Measurements from ENCODE around the gene GLRA1.

The GLRA1 gene

DNA sequence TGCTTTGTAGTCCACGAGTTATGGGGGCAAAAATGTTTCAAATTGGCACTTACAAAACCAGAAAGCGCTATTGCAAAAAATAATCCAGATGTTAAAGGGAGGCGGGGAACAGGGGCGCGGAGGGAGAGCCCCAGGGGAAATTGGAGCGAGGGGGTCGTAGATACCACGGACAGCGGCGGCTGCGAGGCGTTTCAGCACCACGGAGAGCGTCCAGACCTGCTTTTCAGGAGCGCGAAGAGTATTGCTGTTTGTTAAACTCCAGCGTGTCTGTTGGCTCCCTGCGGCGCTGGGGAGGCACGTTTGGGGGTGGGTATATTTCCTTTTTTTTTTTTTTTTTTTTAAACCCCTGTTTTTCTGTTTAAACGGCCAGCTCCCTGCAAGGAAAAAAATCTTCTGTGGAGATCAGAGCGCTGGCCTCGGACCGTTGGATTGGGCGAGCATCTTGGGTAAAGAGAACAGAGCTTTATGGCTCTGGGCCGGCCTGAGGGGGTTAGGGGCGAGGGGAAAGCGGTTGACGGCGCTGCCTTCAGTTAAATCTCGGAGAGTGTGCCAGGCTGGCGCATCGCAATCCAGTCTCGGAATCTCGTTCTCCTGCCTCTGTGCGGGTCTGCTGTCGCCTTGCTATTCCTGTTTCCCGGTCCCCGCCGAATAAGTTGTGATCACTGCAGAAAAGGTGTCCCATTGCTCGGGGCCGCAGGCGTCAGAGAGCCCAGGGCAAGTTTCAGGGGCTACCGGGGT, at the start of gene GLRA1:
GLRA1 (minus strand) TSS at position 288 of the 738 bp plus-strand sequence. CDS start 302 bp downstream, outside the sequence.
- no peak for DNase-seq (ENCODE audit: low read depth)

DNA sequence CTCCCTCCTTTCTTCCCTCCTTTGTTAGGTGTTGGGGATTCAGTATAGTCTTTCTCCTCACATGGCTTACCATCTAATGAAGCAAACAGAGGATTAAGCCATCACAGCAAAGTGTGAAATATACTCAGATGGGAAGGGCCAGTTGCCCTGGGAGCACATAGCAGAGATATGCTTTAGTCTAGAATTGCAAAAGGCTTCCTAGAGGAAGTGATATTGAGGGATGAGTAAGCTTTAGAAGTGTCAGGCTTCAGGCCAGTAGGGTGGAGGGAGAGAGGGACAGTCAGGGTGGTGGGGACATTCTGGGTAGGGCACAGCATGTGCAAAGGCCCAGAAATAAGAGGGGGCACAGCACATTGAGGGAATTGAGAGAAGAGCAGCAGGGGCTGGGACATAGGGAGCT, 46.2 kb upstream of the GLRA1 start:
- no peak for DNase-seq (ENCODE audit: low read depth)

DNA sequence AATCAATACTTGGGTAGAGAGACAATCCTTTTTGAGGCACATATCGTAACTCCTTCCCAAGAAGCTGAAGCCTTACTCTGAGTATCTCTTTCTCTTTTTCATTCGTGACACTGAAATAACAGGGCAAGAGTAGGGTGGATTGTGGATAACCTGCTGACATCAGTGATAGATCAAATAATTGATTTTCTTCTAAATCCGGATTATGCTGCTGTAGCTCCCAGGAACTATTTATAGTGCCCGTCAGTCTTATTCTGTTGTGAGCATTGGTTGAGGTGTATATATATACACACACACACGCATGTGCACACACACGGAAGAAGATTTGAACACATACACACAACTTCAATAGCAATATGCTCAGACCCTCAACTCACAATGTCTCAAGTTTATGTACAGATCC, 43.2 kb upstream of the GLRA1 start:
- DNase-seq (ENCODE audit: low read depth): no peak

DNA sequence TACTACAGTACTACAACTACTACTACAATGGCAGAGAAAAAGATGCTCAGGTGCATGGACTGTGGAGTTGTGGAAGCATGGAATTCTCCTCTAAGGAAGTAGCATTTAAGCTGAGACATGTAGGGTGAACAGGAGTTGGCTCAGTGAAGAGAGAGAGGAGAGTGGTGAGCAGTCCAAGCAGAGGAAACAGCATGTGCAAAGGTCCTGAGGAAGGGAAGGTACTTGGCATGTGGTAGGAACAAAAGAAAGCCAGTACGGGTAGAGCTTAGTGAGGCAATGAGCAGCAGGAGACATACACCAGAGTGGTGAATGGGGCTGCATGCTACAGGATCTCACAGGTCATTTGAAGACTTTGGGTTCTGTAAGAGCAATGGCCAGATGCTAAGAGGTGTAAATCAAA, 41.4 kb upstream of the GLRA1 start:
- no peak for DNase-seq (ENCODE audit: low read depth)

DNA sequence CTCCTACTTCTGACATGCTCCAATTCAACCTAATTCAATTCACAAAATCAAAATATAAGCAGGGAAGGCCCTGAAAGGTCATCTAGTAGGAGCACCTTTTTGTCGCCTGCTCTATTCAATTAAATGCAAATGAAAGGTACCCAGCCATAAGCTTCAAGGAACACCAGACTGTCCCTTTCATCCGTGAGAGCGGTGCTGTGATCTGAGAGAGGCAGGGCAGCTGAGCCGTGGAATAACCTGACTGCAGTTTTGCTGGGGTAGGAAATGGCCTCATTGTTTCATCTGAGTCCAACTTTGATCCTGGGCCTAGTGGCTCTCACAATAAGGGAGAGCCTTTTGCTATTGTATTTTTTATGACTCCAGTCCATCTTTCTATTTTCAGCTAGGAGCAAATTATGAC, 39.8 kb upstream of the GLRA1 start:
- no peak for DNase-seq (ENCODE audit: low read depth)

DNA sequence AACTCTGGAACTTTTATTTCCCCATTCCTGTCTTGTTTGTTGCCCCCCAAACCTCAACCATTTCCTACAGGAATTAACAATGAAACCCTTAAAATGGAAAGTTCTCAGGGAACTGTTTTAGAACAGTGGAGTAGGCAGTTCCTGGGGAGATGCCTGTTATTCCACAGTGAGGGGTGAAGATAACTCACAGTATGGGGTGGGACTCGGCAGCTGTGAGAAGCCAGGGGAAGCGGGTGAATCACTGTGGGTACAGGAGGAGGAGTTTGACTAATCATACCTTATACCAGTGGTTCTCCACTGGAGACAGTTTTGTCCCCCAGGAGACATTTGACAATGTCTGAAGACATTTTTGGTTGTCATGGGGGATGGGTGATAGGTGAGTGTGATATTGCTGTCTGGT, 36.9 kb upstream of the GLRA1 start:
- no peak for DNase-seq (ENCODE audit: low read depth)

DNA sequence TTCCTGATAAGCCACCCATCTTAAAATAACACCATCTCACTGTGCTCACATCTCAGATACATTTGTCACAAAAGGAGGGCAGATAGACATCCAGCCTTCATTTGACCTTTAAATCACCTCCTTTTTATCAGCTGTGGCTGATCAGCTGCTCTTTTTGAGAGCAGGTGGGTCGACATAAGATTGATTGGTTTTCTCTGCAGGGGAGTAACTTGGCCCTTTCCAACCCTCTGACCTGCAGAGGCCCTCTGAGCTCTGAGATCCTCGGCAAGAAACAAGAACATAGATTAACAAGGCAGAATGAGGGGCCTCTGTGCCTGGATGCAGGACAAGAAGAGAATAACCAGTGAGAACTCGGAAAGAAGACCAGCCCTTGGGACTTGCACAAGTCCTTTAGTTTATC, 33.5 kb upstream of the GLRA1 start:
- no peak for DNase-seq (ENCODE audit: low read depth)

DNA sequence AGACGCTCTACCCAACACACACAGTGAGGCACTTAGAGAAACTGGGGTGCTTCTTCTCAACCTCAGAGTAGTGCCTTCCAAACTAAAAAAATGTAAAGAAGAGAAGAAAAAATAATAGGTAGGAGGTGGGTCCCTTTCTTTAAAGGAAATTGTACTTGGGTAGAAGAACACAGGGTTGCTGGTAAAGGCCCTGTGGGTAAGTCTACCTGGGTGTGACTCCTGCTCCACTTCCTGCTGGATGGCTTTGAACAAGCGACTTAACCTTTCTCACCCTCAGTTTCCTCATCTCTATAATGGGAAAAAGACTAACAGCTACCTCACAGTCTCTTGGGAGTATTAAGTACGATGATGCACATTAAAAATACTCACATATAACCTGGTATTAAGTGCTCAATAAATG, 32.1 kb upstream of the GLRA1 start:
- no peak for DNase-seq (ENCODE audit: low read depth)

DNA sequence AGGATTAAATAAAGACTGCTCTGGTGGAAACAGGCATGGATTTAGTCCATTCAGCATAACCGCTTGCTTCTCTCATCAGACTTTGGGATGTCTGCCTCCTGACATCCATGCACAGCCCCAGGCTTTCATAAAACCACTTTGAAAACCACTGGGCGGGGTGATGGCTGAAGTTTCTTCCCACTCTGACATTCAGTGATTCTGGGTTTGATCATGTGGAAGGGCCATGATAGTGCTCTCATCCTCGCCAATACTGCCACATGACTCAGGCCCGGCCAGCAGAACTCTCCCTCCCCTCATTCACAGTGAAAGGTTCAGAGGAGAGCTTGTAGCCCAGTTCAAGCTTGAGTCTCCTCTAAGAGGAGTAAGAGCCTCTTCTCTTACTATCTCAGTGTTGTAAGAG, 29.6 kb upstream of the GLRA1 start:
- DNase-seq (ENCODE audit: low read depth): no peak

DNA sequence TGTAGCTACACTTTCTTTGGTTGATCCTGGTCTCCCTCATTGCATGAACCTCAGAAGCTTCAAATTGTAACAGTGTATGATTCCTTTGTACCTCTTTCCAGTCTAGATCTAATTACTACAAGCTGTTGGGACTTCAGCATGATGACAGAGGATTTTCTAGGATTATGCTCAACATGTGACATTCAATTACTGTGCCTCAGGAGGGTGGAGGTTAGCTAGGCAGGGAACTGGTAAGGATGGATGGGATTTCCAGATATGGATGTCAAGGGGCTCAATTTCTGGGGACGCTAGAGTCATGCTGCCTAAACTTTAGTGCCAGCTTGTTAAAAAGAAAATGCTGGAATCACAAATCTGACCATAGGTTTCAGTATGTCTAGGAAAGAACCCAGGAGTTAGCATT, 29.2 kb upstream of the GLRA1 start:
- DNase-seq (ENCODE audit: low read depth): no peak

DNA sequence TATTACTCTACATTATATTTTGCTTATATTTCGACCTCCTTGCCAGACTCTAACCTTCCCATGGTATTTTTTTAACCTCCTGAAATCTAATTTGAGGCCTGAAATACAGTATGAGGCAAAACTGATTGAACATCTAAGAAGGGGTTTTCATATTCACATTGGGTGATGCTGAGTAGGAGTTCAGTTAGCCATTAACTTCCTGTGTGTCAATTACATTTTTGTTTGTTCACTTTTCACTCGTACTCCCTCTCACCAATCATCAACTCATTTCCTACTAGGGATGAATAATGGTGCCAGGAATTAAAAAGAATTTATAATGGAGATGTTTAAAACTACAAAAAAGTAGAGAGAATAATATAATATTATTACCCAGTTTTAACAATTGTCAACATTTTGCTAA, 27.6 kb upstream of the GLRA1 start:
- DNase-seq (ENCODE audit: low read depth): no peak

DNA sequence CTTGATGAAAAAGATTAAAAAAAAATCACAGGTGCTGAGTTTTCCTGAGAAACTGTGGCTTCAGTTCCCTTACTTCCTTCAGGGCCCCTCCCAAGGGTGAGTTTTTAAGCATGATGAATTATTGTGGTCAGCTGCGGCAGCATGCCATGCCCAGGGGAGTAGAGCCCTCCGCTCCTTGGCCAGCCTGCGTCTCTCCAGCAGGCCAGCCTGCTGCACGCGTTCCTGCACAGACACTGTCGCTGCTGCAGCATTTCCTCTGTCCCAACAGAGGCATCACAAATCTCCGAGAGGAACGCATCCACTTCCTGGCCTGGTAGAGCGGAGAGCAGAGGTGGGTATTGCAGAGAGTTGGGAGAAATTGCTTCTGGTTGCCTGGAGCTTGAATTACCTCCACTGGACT, 26.1 kb upstream of the GLRA1 start:
- no peak for DNase-seq (ENCODE audit: low read depth)

DNA sequence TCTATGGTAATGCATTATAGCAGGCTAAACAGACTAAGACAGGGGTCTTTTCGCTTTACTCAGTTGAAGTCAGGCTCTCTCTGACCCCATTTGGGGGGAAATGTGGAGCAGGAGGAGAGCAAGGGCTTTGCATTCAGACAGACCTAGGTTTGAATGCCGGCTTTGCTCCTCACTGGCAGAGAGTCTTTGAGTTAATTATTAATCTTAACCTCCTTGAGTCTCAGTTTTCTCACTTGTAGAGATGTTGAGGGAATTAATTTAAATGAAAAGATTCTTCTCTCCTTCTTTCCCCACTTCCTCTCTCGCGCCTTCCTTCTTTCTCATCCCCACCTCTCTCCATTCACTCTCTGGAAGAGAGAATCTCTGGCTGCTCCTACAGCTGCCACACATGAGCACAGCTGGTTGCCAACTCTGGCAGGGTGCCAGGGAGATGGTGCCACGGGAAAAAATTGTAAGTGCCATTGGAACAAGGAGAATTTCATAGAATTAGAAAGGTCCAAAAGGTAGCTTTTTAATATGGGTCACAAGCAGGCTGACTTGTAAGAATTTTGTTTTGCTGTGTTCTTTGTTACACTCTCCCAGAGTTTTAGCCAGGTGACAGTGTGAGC, 25.2 kb upstream of the GLRA1 start:
- no peak for DNase-seq (ENCODE audit: low read depth)

DNA sequence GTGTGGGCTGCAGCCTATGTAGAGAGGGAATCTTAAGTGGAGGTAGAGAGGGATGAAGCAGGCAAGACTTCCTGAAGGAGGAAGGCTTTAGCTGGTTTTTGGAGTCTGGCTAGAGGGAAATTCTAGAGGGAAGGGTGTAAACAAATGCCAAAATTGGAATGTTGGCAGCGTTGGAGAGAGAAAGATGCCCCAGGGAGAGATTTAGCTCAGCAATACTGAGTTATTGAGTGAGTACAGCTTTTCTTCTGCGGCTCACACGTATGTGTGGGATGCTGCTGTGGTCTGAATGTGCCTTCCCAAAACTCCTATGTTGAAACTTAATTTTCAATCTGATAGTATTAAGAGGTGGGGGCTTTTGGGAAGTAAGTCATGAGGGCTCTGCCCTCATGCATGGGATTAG, 24.5 kb upstream of the GLRA1 start:
- DNase-seq (ENCODE audit: low read depth): no peak

DNA sequence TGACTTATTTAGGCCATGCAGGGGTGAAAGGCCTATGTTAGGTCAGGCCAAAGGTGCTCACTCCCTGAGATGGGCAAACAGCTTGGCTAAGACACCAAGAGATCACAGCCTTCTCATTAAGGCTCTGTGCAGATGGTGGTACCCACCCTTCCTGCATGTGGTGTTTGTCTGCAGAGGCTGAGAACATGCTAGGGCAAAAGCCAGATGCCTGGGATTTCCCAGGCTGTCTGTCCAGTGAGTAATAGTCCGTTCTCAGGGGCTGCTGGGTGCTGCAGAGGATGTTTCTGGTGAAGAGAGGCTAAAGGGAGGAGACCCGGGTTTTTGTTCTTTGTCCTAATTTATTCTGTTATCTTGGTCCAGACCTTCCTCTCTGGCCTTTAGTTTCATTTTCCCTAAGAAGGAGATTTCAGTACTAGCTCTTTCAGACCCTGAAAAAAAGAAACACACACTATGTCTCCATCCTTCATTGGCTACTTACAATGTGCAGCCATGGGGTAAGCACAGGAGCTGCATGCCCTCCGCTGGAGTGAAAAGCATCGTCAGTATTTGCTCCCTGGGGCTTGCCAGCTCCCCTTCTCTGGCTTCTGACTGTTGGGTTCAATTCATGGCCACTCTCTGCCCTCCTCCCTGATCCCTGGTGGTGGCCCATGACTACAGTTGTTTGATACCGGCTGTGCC, 23.4 kb upstream of the GLRA1 start:
- no peak for DNase-seq (ENCODE audit: low read depth)

DNA sequence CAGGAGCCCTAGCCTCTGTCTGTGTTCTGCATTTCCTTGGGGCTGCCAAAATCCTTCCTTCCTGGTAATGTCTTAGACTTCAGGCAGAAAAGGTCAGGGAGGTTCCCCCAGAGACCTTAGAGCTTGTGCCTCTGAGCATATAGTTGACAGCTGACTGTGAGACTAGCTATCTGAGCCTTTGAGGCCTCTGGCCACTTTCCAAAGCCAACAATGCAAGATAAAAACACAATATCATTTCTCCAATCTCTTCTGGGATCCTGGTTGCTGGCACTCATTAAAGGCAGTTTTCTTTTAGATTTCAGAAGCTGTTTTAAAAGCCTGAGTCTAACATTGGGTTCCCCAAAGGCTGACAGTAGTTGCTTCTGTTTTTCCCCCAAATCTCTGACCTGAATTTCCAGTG, 13.2 kb upstream of the GLRA1 start:
- DNase-seq (ENCODE audit: low read depth): no peak

DNA sequence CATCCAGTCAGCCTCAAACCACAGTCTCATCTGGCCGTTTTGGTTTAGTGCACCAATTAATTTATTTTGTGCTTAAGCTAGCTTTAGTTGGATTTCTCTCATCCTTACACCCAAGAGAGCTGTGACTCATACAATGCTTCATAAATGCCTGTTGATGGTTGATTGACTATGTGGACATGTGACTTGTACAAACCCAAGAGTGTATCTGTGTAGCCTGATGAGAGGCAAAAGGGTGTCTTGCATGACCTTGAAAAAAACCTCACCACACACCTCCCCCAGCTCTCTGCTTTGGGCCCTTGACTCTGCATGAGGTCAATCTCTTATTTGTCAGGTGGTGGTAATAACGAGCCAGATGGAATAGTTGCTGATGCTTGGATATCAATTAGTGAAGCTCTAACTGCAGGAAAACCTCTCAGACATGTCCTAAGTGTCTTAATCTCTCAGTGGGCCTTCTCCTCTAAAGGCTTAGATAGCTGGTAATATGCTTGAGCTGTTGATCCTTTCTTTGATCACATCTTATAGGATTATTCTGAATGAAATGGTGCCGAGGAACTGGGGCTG, 10.6 kb upstream of the GLRA1 start:
- no peak for DNase-seq (ENCODE audit: low read depth)

DNA sequence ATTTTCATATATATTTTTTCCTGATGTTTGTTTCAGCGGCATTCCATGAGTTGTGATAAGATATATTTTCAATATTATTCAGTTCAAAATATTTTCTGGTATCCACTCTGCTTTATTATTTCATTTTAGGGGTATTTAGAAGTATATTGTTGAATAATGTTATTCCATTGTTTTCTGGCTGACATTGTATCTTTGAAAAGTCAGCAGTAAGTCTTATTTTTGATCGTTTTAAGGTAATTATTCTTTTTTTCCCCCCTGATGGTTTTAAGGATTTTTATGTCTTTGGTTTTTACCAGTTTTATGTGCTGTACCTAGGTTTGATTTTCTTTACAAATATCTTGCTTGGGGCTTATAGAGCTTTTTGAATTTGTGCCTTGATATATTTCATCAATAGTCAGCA, 6.6 kb upstream of the GLRA1 start:
- no peak for DNase-seq (ENCODE audit: low read depth)

DNA sequence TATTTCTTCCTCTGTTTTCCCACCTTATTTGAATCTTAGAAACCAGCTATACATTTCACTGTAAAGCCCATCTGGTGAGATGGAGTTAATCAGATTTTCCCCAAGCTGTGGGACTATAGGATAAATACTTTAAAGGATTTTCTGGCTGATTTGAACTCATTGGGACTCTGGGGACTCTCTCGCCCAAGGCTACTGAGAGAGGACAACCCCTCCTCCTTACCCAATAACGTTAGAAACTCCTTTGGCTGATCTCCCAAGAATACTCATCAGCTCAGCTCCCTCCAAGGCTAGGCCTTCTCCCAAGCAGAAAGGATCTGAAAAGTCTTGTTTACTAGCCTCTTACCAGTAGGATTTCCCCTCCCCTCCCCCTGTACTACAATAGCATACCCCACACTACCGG, 1.5 kb upstream of the GLRA1 start:
- no peak for DNase-seq (ENCODE audit: low read depth)

DNA sequence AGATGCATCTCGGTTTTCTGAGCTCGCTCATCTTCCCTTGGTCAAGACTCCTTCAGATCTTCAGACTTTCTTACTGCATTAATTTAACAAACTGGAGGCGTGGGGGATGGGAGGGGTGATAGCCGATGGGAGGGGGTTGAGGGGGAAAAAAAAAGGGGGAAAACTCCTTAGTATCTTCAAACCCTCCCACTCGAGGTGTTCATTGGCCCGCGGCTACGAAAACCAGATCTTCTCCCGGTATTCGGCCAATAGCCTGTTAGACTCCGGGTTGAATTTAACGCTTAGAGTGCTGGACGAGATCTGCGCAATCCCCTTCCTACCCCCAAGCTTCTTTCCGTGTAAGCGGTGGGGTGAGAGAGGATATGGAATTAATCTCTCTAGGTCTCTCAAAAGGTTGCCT, 689 bp upstream of the GLRA1 start:
- no peak for DNase-seq (ENCODE audit: low read depth)

DNA sequence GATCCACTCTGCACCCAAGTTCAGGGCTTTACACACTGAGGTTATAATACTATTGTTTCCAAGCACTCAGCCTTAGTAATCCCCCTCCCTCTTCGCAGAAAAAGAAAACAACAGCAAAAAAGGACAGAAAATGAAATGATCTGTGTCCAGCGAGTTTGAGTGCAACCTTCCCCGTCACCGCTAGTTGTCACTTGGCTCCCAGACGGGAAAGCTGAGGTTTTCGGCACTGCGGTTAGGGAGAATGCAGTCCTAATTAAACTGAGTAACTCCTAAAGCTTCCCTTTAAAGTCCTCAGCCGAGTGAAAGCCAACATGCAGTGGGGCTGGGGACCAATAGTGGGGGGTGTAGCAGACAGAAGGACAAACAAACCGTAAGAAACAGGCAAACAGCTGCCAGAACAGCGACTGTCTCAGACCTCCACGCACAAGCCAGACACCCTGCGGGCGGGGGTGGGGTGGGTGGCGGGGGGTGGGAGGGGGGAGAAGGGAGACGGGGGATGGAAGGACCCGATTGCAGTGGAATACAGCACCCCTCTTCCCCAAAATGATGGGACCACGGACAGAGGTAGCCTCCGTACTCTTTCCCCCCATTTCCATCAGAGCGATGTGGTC, 680 bp downstream of the GLRA1 start:
- DNase-seq (ENCODE audit: low read depth): no peak

DNA sequence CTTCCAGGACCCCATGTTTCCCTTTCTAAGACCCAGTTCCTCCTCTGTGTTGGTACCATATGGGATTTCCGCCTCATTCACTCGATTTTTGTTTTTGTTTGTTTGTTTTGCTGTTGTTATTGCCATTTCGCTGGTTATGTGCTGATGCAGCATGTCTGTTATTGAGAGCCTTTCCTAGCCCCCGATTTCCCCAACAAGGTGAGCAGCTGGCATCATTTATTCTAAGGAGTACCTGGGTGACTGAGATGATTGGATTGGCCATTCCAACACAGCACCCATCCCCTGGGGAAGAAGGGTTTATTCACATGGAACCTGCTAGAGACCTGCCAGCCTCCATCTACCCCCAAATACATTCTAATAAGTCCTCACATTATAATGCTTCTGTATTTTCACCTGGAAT, 2.7 kb downstream of the GLRA1 start:
- no peak for DNase-seq (ENCODE audit: low read depth)

DNA sequence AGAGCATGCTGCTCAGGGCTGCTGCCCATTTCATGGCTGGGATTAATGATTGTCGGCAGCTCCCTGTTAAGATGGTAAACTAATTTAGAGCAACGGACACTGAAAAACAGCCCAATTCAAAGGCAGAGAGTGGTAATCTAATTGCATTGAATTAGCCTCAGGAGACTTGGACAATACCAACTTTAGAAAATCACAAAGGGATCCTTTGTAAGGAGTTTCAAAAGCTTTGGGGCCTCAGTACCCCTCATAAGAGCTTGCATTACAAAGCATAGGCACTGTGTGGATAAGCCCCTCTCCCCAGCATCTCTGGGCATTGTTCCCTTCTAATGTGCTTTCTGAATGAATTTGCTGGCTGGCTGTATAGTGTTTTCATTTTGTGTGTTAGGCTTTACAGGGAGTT, 6.7 kb downstream of the GLRA1 start:
- no peak for DNase-seq (ENCODE audit: low read depth)
